B cell (primary cell): ENCODE data around the gene TUBA3D. TPM values are rescaled to one million over a fixed set of nuclear protein-coding genes. Genes with fewer than 3 reads are reported as not detected.

Source experiments
- ATAC-seq: fragments of 200-7000 bp; cut with Tn5 transposase; one replicate; pipeline ENCODE4 v1.10.0; 2021; ENCODE audit warnings: low read depth, mild to moderate bottlenecking, moderate number of reproducible peaks, moderate library complexity
- CTCF ChIA-PET: fragments of 350-600 bp; sonication (Branson Sonifier 250); formaldehyde crosslinking; loops from one replicate; lab custom pipeline; 2021; ENCODE audit warnings: antibody characterized with exemption, inconsistent platforms; lab: Charles Lee
- POLR2A ChIA-PET: fragments of 350-600 bp; sonication (Branson Sonifier 250); formaldehyde crosslinking; loops from one replicate; lab custom pipeline; 2021; ENCODE audit warnings: antibody characterized with exemption; lab: Charles Lee
- DNase-seq: peaks from one replicate; pipeline ENCODE4 v3.0.0; 2013
- H2AFZ ChIP-seq: 2 replicates; pipeline ENCODE4 v1.6.1; 2012; ENCODE audit warnings: mild to moderate bottlenecking, low read depth, low read length; ENCODE audit not compliant: insufficient read depth, poor library complexity, severe bottlenecking
- H3K27ac ChIP-seq, 2 donors: 1 replicate in 1 of 2; 2 replicates in 1 of 2; pipeline ENCODE4 v1.5.1; 2012 to 2013; ENCODE audit warnings: low read length in 2 of 2, mild to moderate bottlenecking in 2 of 2, moderate library complexity in 1 of 2
- H3K27me3 ChIP-seq, 4 experiments: fragments of 200-600 bp in 1 of 4; sonication (generic) in 1 of 4; replicated peaks in 1 of 4; 1 replicate in 2 of 4; 2 replicates in 2 of 4; pipeline versions ENCODE4 v1.6.1 to v1.7.0; 2013 to 2016; ENCODE audit warnings: low read length in 3 of 4, mild to moderate bottlenecking in 2 of 4, mixed read lengths in 1 of 4, moderate library complexity in 1 of 4; ENCODE audit not compliant: insufficient read depth in 4 of 4, control insufficient read depth in 3 of 4; ENCODE audit errors: control extremely low read depth in 1 of 4
- H3K36me3 ChIP-seq, 2 experiments: replicated peaks in 1 of 2; 1 replicate in 1 of 2; 2 replicates in 1 of 2; pipeline versions ENCODE4 v1.6.1 to v1.7.1; 2013; ENCODE audit warnings: low read length in 1 of 2; ENCODE audit not compliant: insufficient read depth in 2 of 2, control insufficient read depth in 1 of 2; ENCODE audit errors: control extremely low read depth in 1 of 2, extremely low read depth in 1 of 2
- H3K4me1 ChIP-seq, 2 donors: fragments of 200-600 bp in 1 of 2; sonication (generic) in 1 of 2; 1 replicate in 1 of 2; 2 replicates in 1 of 2; pipeline versions ENCODE4 v1.5.1 to v1.6.1; 2013 to 2017; ENCODE audit warnings: low read length in 2 of 2; ENCODE audit not compliant: control insufficient read depth in 2 of 2, insufficient read depth in 2 of 2
- H3K4me2 ChIP-seq: replicated peaks from 2 replicates; pipeline ENCODE3; 2012; ENCODE audit warnings: mild to moderate bottlenecking, low read depth, low read length; ENCODE audit not compliant: poor library complexity, severe bottlenecking
- H3K4me3 ChIP-seq, 5 experiments: fragments of 200-600 bp in 1 of 5; sonication (generic) in 1 of 5; 1 replicate in 3 of 5; 2 replicates in 2 of 5; pipeline versions ENCODE4 v1.5.1 to v1.7.0; 2011 to 2016; ENCODE audit warnings: low read length in 4 of 5, mild to moderate bottlenecking in 4 of 5, low read depth in 2 of 5, control low read depth in 1 of 5, moderate library complexity in 1 of 5; ENCODE audit not compliant: insufficient read depth in 1 of 5; ENCODE audit errors: control extremely low read depth in 1 of 5, extremely low read depth in 1 of 5
- H3K79me2 ChIP-seq: fragments of 200-600 bp; sonication (generic); one replicate; pipeline ENCODE4 v1.6.0; 2016; ENCODE audit warnings: low read length; ENCODE audit not compliant: control insufficient read depth, insufficient read depth
- H3K9ac ChIP-seq: fragments of 200-600 bp; sonication (generic); 2 replicates; pipeline ENCODE4 v1.6.1; 2017; ENCODE audit warnings: mild to moderate bottlenecking, low read length, moderate library complexity
- H3K9me3 ChIP-seq, 3 donors: one replicate each; pipeline versions ENCODE4 v1.6.1 to v1.7.1; 2013; ENCODE audit warnings: low read length in 2 of 3; ENCODE audit not compliant: control insufficient read depth in 2 of 3, insufficient read depth in 1 of 3; ENCODE audit errors: control extremely low read depth in 1 of 3
- H4K20me1 ChIP-seq: 2 replicates; pipeline ENCODE4 v1.6.0; 2012; ENCODE audit warnings: mild to moderate bottlenecking, low read length; ENCODE audit not compliant: insufficient read depth, control insufficient read depth, poor library complexity, severe bottlenecking
- H3K27ac Mint-ChIP-seq: one replicate; pipeline ENCODE4 v1.8.0; 2021; ENCODE audit warnings: mixed read lengths
- H3K27me3 Mint-ChIP-seq: one replicate; pipeline ENCODE4 v1.8.0; 2021; ENCODE audit warnings: mixed read lengths
- H3K4me1 Mint-ChIP-seq: one replicate; pipeline ENCODE4 v1.8.0; 2021; ENCODE audit warnings: mixed read lengths
- H3K4me3 Mint-ChIP-seq: one replicate; pipeline ENCODE4 v1.8.0; 2021; ENCODE audit warnings: mixed read lengths
- H3K9me3 Mint-ChIP-seq: one replicate; pipeline ENCODE4 v1.8.0; 2022; ENCODE audit warnings: mixed read lengths; ENCODE audit not compliant: insufficient read depth
- EZH2 ChIP-seq: IDR thresholded peaks from 2 replicates; pipeline ENCODE4 v1.6.1; 2012; ENCODE audit warnings: borderline replicate concordance, low read depth, mild to moderate bottlenecking, moderate library complexity, low read length; ENCODE audit not compliant: insufficient read depth, poor library complexity, severe bottlenecking
- WGBS: methylation state at CpG from one replicate; pipeline ENCODE4 v1.1.5; 2013; ENCODE audit warnings: missing lambda C conversion rate; ENCODE audit not compliant: insufficient coverage; 5-methylcytosine and 5-hydroxymethylcytosine counted together
- intact Hi-C: fragments of 100-400 bp; cut with micrococcal nuclease; formaldehyde crosslinking; loops from one replicate; pipeline ENCODE4 v1.10.0; 2022
- polyA minus RNA-seq: library from RNA; depleted of rRNA, polyadenylated mRNA; stranded (reverse); fragments of >200 nt; gene quantifications from 2 replicates; pipeline ENCODE4 v1.2.3, GENCODE V29; 2012
- polyA plus RNA-seq: library from polyadenylated mRNA; depleted of rRNA; stranded (reverse); fragments of >200 nt; gene quantifications from 2 replicates; pipeline ENCODE4 v1.2.3, GENCODE V29; 2012
- total RNA-seq, 2 donors: library from RNA; stranded (reverse); fragments of 120-200 nt in 1 of 2; gene quantifications; 1 replicate in 1 of 2; 2 replicates in 1 of 2; pipeline versions ENCODE4 v1.2.3 to v1.2.4, GENCODE V29; 2013 to 2022
- TF ChIP-seq, protein P1 (sequence below): fragments of 200-600 bp; IDR thresholded peaks from one replicate; pipeline ENCODE4 v1.8.0; 2022; ENCODE audit warnings: antibody characterized with exemption, mild to moderate bottlenecking

Gene TUBA3D
- not detected in 2 replicates for total RNA-seq
- not detected for total RNA-seq (2013)
- polyA plus RNA-seq: not detected in 2 replicates
- not detected in 2 replicates for polyA minus RNA-seq

DNA sequence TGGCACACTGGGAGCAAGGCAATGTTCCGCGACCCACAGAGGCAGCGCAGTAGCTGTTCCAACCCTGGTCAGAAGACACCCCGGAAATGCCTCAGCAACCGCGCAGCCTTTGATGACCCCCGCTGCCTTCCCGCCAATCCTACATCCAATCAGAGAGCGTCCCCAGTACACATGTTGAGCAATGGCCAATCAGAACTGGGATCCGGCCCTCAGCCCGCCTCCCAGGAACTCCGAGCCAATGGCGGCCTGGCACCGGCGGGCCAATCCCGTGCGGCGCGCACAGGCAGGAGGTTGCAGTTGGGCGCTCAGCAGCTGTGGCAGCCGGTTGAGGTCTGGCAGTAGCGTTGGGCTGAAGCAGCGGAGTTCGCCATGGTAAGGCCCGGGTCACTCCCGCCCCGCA is at the start of gene TUBA3D:
Gene TUBA3D (plus strand): TSS at position 289 of the 400 bp plus-strand sequence. CDS start 81 bp downstream, at position 370.
- CTCF ChIA-PET: no interaction called here
- Mint-ChIP-seq H3K4me3 (no peak within 1 kb of the TSS), H3K27ac (no peak within 1 kb of the TSS), H3K4me1 (no peaks in the 10 kb centered on the region), H3K27me3 (no peaks in the 10 kb centered on the region), H3K9me3 (no peaks in the 10 kb centered on the region)
- Histone ChIP-seq H4K20me1 (no peaks in the 10 kb centered on the region), H3K9me3 (peaks cover 0 to 3% (median 0%) of the 10 kb centered on the region in 3 donors), H3K4me1 (no peaks in the 10 kb centered on the region), H3K4me3 (no peak within 1 kb of the TSS), H3K27ac (no peak within 1 kb of the TSS), H3K36me3 (no peaks in the 10 kb centered on the region), H3K27me3 (no peaks in the 10 kb centered on the region), H3K79me2 (no peaks in the 10 kb centered on the region), H2AFZ (no peak within 1 kb of the TSS), H3K4me2 (no peak within 1 kb of the TSS), H3K9ac (no peak within 1 kb of the TSS)
- POLR2A ChIA-PET: no interaction called here
- intact Hi-C loops: no loop called here
- DNase-seq (no peak), ATAC-seq (no peak)
- TF ChIP-seq EZH2: no peak
- TF ChIP-seq, protein P1, sequence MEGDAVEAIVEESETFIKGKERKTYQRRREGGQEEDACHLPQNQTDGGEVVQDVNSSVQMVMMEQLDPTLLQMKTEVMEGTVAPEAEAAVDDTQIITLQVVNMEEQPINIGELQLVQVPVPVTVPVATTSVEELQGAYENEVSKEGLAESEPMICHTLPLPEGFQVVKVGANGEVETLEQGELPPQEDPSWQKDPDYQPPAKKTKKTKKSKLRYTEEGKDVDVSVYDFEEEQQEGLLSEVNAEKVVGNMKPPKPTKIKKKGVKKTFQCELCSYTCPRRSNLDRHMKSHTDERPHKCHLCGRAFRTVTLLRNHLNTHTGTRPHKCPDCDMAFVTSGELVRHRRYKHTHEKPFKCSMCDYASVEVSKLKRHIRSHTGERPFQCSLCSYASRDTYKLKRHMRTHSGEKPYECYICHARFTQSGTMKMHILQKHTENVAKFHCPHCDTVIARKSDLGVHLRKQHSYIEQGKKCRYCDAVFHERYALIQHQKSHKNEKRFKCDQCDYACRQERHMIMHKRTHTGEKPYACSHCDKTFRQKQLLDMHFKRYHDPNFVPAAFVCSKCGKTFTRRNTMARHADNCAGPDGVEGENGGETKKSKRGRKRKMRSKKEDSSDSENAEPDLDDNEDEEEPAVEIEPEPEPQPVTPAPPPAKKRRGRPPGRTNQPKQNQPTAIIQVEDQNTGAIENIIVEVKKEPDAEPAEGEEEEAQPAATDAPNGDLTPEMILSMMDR: no peak
- WGBS: 97% methylated on average over 26 of the region's 27 CpGs

DNA sequence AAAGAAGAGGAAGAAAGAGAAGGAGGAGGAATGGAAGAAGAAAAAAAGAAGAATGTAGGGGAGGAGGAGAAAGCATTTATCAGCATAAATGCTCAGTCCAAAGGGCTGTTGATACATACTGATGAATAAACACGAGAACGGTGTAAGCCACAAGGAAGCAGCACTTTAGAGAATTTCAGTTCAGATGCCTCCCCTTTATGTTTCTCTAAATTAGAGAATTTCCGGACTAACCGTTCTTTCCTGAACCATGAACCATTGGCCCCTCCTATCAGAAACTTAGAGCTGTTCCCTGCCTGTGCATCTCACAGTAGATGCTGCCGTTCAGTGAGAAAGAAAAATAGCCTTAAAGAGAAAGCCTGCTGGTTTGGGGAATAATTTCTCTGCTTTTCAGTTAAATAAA is 49.2 kb upstream of the TUBA3D start:
- TF ChIP-seq, protein P1: no peak
- no peak for TF ChIP-seq EZH2
- WGBS: 53% methylated on average over 2 of the region's 5 CpGs
- DNase-seq (no peak), ATAC-seq (no peak)
- Histone ChIP-seq H3K9me3 (no peaks in the 10 kb centered on the region), H3K36me3 (no peaks in the 10 kb centered on the region), H3K4me3 (no peak overlapping the region), H4K20me1 (no peaks in the 10 kb centered on the region), H3K4me2 (no peak overlapping the region), H3K79me2 (no peaks in the 10 kb centered on the region), H3K9ac (no peak overlapping the region), H3K27me3 (peaks cover 0 to 16% (median 11%) of the 10 kb centered on the region in 4 experiments), H3K4me1 (no peaks in the 10 kb centered on the region), H3K27ac (no peak overlapping the region), H2AFZ (no peak overlapping the region)
- no peaks in the 10 kb centered on the region for H3K9me3 Mint-ChIP-seq
- H3K4me1 Mint-ChIP-seq: peaks cover 3% of the 10 kb centered on the region
- no peak overlapping the region for H3K4me3 Mint-ChIP-seq
- no peak overlapping the region for H3K27ac Mint-ChIP-seq
- peaks cover 70% of the 10 kb centered on the region for H3K27me3 Mint-ChIP-seq
- intact Hi-C loops: no loop called here
- ChIA-PET CTCF (no interaction called here), POLR2A (no interaction called here)
